Dedifferentiated amniotic fluid mesenchymal stem cell (primary cell): ENCODE results near the gene STON2.
"Not testable (repeated sequence)": the region's sequence is repeated elsewhere in the genome, so short reads cannot be mapped to it uniquely, and the experiment has no call there.

Source experiments
- DNase-seq: peaks from one replicate; pipeline ENCODE4 v3.0.0-alpha.2; 2016; ENCODE audit errors: extremely low spot score

Gene STON2

DNA sequence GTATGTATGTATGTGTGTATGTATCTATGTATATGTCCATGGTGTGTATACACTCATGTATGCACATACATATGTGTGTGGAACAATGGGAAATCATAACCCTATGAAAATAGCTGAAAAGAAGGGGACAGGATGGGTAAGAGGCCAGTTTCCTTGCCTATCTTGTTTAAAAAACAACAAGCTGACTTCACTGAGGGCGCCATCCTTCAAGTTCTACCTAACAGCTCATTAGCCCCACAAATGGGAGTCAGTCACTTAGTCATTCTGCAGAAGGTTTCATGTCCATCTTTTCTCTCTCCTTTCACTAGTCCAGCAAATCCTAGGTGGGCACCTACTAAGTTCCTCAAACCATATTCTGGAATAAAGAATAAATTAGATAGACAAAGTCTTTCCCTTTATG, 14.7 kb downstream of the STON2 start:
- DNase-seq = no peak

DNA sequence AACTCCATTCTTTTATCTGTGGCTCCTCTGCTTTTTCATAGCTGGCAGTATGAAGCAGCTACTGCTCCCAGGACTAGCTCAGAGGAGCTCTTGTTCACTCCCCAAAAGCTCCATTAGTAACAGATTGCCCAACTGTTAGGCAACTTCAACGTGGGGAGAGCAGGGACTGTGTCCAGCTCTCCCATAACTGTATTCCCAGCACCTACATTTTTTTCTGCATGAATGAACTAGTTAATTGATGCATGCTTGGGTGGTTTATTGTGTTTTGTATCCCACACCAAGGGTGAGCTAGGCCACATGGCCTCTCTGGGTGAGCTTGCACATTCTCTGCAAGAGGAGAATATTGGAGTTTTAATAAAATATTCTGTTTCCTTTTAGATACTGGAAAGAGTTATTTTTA, 15.2 kb downstream of the STON2 start:
- no peak for DNase-seq

DNA sequence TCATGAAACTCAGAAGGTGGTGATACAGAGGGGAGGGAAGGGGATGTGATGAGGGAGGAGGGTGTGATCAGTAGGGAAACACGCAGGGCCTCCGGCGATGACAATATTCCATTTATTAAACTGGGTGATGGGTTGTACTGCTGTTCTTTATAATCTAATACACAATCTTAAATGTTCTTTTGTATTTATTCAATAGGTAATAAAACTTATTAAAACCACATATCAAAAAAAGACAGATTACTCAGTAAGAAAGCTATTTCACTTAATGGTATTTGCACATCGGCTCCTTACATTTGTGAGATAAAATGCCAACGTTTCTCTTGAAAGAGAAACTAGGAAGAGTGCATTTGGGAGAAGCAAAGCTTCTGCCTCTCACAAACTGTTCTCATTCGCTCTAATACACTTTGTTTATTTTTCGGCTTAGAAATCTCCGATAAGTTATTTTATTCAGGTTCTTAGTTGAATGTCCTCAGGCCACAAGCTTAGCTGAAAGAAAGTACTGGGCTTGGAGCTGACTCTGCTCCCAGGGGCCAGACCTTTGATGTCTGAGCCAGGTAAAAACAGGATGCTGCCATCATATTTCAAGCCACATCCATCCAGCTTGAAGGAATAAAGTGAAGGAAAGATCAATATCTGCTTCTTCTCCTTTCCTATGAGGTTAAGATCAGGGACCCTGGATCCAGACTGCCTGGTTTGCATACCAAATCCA, 17.5 kb downstream of the STON2 start:
- no peak for DNase-seq

DNA sequence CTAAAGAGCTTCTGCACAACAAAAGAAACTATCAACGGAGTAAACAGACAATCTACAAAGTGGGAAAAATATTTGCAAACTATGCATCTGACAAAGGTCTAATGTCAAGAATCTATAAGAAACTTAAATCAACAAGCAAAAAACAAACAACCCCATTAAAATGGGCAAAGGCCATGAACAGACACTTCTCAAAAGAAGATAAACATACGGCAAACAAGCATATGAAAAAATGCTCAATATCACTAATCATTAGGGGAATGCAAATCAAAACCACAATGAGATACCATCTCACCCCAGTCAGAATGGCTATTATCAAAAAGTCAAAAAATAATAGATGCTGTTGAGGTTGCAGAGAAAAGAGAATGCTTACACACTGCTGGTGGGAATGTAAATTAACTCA, 20.1 kb downstream of the STON2 start:
- not testable (repeated sequence) for DNase-seq

DNA sequence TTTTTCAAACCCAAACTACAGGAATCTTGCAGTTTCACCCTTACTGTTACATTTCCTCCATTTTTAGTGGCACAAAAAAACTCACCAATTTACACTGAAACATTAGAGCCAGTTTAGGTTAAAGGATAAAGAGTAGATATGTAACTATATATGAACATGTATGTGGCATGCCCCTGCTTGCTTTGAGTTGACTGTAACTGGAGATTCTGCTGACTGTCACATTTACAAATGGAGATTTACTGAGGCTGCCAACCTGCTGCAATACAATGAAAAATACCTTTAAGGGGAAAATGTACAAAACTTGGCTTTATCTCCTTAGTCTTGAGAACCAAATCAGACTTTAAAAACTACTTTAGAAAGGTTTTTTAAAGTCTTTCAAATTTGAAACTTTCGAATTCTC, 28.3 kb downstream of the STON2 start:
- DNase-seq = no peak

DNA sequence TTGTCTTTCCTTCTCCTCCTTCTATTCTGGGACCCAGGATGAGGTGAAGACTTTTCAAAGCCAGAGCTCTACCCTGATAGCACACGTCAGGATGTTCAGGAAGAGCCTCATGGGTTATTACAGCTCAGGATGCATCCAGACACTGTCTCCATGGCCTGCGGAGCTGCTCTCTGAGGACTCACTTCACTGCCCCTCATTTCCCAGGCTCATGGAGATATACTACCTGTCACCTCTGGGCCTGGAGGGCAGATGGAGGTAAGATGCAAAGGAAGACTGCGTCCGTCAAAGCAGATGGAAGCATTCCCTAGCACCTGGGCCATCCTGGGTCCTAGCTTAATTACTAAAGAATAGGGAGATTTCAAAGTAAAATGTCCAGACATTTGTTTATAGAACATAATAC, 32.6 kb downstream of the STON2 start:
- DNase-seq = no peak

DNA sequence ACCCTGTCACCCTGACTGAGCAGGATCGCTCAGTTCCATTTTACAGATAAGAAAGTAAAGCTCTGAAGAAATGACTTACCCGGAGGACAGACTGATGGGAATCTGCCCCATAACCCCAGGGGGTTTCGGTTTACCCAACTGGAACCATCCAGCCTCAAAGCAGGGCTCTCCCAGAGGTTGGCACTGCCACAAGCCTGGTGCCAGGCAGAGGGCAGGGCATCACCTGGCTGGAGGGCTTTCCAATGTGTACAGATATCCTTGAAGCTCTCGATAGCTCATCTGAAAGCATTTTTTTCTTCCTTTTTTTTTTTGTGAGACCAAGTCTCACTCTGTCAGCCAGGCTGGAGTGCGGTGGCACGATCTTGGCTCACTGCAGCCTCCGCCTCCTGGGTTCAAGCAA, 33.2 kb downstream of the STON2 start:
- no peak for DNase-seq

DNA sequence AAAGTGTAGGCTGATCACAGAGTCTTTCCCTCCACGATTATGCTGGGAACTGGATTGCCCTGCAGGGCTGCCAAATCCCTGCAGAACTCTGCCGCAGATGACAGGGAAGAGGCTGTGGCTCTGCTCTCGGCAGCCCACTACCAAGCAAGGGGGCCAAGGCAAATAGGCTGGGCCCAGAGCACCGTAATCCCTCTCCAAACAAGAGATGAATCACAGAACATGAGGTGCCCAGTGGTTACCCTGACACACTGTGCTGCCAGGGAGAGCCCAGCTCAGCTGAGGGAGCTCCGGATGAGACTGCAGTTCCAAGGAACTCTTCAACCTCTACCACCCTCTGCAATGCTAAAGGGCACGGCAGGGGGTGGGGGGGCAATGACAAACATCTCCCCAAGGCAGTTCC, 33.9 kb downstream of the STON2 start:
- DNase-seq = no peak

DNA sequence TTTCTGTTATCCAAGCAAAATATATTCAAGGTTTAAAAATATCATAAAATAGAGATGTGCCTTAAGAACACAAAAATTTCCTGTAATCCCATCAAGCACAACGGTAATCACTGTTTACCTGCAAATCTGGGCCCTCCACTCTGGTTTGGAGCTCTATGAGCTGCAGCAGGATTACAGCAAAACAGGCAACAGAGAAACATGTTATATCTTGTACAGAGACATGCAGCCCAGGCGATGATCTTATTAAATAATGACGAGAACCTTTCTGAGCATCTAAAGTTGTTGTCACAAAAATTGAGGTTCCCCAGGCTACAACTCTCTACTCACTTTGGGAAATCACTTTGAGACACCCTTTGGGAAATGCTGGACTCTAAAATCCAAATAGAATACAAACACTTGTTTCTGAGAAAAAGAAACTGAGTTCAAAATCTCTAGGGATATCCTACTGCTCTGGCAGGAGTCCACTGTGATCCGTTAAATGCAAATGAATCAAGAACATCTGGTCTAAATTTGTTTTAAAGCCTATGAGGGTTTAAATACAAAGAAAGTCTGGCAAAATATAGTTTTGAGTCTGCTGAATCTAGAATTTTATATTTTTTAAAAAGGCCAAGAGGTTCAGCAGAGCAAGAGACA, 36.3 kb downstream of the STON2 start:
- DNase-seq = no peak

DNA sequence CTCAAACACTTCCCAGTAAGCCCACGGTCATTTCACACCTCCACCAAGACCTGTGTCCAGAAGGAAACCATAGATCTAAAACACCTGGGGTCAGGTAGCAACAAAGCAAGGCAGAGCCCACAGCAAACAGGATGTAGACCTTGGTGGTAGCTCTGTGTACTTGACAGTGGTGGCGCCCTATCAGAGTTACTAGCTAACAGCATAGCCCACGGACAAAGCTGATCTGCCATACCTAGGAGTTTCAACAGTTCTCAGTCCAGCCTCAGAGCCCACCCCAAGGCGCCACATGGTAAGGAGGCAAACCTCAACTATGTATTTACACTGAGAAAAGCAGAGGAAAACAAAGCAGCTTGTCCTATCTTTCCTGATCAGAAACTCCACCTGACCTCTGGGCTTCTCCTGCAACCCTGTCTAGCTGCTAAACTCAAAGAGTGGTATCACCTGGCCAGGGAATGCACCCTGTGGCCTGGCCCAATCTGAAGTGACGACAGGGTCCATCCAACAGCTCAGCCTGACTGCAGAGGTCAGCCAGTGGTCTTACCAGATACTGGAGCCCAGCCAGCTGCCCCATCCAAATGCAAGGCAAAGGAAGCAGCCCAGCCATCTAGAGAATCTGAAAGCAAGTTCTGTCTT, 46.3 kb downstream of the STON2 start:
- no peak for DNase-seq

DNA sequence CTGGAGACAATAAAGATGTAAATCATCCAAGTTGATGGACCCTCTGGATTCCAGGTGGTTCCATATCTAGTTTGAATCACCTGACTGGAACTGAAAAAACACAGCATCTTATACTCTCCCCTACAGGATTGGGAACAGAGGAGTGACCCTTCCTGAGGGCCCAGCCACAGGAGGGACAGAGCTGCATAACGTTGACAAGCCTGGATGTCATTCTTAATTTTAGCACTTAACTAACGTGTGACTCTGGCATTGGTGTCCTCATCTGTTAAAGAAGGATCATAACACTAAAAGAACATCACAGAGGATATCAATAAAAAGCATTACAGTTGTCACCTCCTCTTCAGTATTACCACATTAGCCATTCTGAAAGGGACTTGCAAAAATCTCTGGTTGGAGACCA, 47.7 kb downstream of the STON2 start:
- no peak for DNase-seq

DNA sequence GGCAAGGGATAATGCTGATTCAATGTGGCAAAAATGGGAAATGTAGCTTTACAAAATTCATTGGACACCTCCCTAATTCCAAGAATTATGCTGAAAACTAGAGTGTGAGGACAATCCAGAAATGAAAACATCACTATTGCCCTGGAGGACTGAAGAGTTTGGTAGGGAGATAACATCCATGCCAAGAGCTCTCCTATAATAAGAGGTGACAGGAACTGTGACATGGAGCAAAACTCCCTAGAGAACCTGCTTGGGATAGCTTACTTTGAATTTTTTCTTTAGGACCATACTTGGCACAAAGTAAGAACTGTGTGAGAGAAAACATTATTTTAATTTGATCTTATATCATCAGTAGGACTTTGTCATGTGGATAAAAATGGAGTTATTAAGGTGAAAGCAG, 48.9 kb downstream of the STON2 start:
- DNase-seq = no peak

DNA sequence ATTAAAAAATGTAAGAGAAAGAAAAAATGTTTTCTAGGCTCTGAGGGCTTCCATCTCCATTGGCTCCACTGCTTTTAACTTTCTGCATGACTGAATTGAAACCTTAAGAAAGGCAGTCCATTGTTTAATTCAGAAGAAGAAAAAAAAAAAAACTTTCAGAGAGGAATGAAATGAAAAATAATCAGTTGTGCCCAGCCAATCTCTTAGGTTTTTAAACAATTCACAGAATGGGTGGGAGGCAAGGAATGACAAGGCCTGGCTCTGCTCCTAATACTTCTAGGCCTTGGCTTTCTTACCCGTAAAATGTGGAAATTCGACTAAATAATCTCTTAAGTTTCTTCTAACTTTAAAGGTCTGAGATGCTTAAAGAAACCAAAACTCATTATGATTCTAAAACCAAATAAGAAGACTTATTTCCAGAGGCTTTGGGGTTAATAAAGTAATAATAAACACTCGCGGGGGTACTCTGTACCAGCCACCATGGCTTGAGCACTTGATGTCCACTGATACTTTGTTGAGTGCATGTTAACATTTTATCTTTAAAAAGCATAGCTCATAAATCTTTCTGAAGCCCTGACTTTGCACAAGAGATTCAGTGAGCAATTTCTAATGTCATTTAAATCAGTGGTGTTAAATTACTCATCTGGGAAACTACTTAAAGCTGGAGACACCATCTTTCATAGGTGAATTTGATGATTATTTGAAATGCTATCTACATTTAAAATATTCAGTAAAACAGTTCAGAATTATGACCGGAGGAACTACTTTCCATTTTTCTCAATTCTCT, 49.6 kb downstream of the STON2 start:
- DNase-seq = no peak

DNA sequence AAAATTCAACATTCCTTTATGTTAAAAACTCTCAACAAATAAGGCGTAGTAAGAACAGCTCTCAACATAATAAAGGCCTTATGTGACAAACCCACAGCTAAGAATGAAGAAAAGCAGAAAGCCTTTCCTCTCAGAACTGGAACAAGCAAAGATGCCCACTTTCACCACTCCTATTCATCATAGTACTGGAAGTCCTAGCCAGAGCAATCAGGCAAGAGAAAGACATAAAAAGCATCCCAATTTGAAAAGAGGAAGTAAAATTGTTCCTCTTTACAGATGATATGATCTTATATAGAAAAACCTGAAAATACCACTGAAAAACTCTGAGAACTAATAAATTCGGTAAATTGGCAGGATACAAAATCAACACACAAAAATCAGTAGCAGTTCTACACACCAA, 52.1 kb downstream of the STON2 start:
- no peak for DNase-seq

DNA sequence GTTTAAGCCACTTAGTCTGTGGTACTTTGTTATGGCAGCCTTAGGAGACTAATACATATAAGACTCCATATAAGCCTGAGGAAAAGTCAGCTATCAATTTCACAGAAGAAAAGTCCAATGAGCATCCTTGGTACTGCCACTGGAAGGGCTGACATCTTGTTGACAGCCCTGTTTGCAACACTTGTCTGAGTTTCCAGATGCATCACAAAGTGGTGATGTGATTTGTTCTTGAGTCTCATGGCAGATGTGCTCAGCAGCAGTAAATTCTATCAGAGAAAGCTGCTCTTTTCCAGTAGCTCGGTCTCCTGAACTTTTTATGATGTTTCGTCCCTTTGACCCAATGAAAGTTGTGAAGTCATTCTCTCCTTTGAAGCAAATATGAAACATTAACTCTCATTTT, 54.3 kb downstream of the STON2 start:
- no peak for DNase-seq

DNA sequence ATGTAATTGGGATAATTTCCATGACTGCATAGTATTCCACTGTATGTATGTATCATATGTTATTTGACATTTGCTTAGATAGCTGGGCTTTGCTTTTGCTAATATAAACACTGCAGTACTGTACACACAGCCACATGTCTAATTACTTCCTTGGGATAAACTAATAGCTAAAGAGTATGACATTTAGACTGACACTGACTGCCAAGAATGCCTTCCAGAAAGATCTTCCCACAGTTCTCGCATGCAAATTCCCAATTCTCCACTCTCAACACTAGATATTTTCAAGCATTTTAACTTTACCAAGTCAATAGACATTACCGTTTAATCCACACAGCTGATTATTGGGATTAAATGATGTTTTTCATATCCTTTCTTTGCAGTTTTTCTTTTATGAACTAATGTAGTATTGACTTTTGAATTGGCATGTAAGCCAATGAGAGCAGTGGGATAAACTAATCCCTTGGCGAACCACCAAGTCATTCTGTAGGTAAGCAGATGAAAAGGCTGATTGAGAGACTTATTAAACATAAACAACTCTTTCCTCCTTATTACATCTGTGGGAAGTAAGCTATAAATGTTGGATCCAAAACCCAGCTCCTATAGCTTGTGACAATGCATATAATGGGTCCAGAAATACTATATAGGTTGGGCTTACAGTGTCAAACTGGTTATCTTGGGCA, 55.5 kb downstream of the STON2 start:
- DNase-seq = no peak

DNA sequence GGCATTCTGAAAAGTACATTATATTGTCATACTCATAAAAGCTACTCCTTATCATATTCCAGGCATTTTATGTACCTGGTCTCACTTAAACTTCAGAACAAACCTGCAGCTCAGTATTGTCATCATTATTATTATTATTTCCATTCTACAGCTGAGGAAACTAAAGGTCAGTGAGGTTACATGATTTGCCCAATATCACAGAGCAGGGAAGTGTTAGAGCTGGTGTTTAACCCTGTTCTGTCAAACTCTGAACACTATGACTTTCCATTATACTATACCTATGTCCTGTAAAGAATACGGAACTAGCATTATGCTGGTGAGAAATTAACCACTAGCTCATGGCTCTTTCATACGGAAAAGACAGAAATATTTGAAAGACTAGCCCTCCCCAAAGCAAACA, 56.4 kb downstream of the STON2 start:
- DNase-seq = no peak

DNA sequence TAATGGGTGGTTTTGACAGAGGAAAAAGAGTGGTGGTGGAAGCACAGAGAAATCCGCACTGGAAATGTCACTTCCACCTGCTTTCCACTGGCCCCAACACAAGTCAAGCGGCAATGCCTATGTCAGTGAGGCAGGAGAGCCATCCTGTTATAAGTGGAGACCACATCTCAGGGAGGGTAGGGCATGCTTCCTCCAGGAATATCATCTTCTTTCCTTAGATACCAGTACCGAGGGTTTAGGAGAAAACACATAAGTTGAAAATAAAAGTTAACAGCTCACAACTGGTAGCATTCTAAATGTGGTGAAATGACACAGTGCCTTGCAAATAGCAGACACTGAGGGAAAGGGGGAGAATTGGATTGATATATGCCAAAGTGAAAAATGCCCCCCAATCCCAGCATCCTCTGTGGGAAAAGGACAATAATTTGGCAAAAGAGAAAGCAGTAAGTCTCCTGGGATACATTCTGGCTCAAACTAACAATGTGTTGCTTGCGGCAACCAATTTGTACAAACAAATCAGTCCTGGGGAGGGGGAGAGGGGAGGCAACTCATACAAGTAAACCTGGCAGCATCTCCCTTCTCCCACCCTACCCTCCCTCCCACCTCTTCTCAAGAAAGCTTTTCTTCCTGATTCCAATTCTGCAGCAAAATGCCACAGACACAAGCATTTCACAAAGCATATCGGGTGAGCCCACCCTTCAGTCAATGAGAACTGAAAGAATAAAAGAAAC, 57.1 kb downstream of the STON2 start:
- DNase-seq = no peak

DNA sequence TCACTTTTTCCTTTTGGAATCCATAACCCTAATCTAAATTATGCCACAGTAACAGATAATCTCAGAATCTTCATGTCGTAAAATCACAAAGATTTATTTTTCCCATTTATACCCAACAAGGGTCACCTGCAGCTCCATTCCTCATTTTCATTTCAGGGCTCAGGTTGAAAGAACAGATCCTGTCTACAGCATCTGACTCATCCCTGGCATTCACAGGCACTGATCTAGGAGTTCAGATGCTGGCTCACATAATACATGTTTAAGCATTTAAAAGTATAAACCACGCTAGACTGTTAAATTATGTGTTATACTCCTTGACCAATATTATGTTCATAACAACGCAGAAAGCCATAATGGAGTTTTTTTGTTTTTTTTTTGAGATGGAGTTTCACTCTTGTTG, 58.3 kb downstream of the STON2 start:
- DNase-seq = no peak

DNA sequence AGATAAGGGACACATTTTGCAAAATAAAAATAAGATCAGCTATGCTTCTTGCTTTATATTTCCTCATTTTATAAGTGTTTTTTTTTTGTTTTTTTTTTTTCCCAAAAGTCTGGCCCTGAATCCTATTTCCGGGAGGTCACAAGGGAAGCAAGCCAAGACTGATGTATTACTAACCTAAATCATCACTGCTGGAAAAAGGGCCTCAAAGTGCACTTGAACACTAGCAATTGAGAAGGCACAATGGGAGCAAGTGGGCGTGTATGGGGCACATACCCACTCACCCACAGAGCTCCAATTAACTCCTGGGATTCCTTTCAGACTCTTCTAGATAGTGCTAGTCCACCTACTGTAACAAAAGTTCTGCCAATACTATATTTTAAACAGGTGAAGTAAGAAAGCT, 58.8 kb downstream of the STON2 start:
- DNase-seq = no peak

DNA sequence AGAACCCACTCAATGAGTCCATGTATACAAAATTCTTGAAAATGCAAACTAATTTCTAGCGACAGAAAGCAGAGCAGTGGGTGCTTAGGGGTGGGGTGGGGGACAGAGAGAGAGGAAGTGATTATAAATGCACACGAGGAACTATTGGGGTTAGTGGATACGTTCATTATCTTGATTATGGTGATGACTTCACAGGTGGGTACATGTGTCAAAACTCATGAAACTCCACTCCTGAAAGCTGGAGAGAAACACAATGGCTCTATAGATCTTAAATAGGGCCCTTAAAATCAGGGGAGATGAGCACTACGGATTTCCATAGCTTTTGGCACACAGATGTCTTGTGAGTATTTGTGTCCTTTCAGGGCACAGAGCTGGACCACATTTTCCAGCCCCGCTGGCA, 59.9 kb downstream of the STON2 start:
- no peak for DNase-seq
